Transverse colon (tissue), 4 donors: ENCODE results near the gene LMBR1L. TPM values are rescaled to one million over a fixed set of nuclear protein-coding genes. Genes with fewer than 3 reads are reported as not detected.

ENCODE experiments used
- DNase-seq: peaks from one replicate; pipeline ENCODE4 v3.0.0-alpha.2; 2019
- H3K27ac ChIP-seq, 4 donors: fragments of 200-600 bp; sonication (generic); 2 replicates each; pipeline ENCODE4 v1.5.1; 2016 to 2018; ENCODE audit warnings: inconsistent platforms in 4 of 4
- H3K27me3 ChIP-seq: fragments of 200-600 bp; sonication (generic); 2 replicates; pipeline ENCODE4 v1.5.1; 2017; ENCODE audit warnings: inconsistent platforms
- H3K36me3 ChIP-seq, 4 donors: fragments of 200-600 bp; sonication (generic); 2 replicates each; pipeline ENCODE4 v1.5.1; 2017 to 2019; ENCODE audit warnings: inconsistent platforms in 4 of 4
- H3K4me1 ChIP-seq, 4 donors: fragments of 200-600 bp; sonication (generic); 2 replicates each; pipeline ENCODE4 v1.5.1; 2017 to 2020; ENCODE audit warnings: inconsistent platforms in 4 of 4
- H3K4me3 ChIP-seq, 4 donors: fragments of 200-600 bp; sonication (generic); 1 replicate in 1 of 4; 2 replicates in 3 of 4; pipeline versions ENCODE4 v1.5.1 to v1.6.1; 2017 to 2019; ENCODE audit warnings: inconsistent platforms in 4 of 4
- H3K9me3 ChIP-seq, 2 donors: fragments of 200-600 bp; sonication (generic); 2 replicates each; pipeline ENCODE4 v1.5.1; 2017 to 2019; ENCODE audit warnings: inconsistent platforms in 2 of 2
- EP300 ChIP-seq: sonication (generic); formaldehyde crosslinking; IDR thresholded peaks from one replicate; pipeline ENCODE4 v1.6.1; 2017; ENCODE audit warnings: antibody characterized with exemption, low read depth
- POLR2A ChIP-seq: fragments of 450-650 bp; IDR thresholded peaks from one replicate; pipeline ENCODE4 v1.6.1; 2016; ENCODE audit warnings: antibody characterized with exemption, mild to moderate bottlenecking, moderate library complexity
- POLR2AphosphoS5 ChIP-seq, 3 donors: sonication (generic); formaldehyde crosslinking; IDR thresholded peaks; one replicate each; pipeline ENCODE4 v1.6.1; 2016; ENCODE audit warnings: antibody characterized with exemption in 3 of 3
- WGBS, 2 donors: methylation state at CpG; one replicate each; pipeline ENCODE4 v1.1.5; 2018; ENCODE audit warnings: low coverage in 1 of 2; 5-methylcytosine and 5-hydroxymethylcytosine counted together
- in situ Hi-C, 4 donors: fragments of 200-750 bp; cut with MboI; loops; one replicate each; pipeline versions ENCODE4 v1.15.0 to v1.15.1; 2017; ENCODE audit warnings: low sequenced_read_pairs in 3 of 4, low pct_ligation_motif_present in 1 of 4, low pct_unique_long_range_greater_than_20kb in 1 of 4
- intact Hi-C: fragments of 100-400 bp; cut with DNase I; formaldehyde crosslinking; loops from one replicate; pipeline ENCODE4 v1.15.1; 2023; ENCODE audit warnings: low total_unique reads
- total RNA-seq, 4 donors: library from RNA; depleted of rRNA; stranded (reverse); fragments of >200 nt; gene quantifications; one replicate each; pipeline ENCODE4 v1.1.0, GENCODE V29; 2016
- TF ChIP-seq, protein P1 (sequence below), 5 experiments: fragments of 200-600 bp in 3 of 5; fragments of 450-650 bp in 2 of 5; sonication (generic) in 3 of 5; IDR thresholded peaks; 1 replicate in 2 of 5; 2 replicates in 3 of 5; pipeline ENCODE4 v1.5.1; 2016 to 2017; ENCODE audit warnings: antibody characterized with exemption in 5 of 5, inconsistent platforms in 3 of 5, mild to moderate bottlenecking in 2 of 5, moderate library complexity in 1 of 5

Gene LMBR1L
- total RNA-seq, 4 donors from 2014 or later = 72.6 to 125 (median 82.1) TPM

DNA sequence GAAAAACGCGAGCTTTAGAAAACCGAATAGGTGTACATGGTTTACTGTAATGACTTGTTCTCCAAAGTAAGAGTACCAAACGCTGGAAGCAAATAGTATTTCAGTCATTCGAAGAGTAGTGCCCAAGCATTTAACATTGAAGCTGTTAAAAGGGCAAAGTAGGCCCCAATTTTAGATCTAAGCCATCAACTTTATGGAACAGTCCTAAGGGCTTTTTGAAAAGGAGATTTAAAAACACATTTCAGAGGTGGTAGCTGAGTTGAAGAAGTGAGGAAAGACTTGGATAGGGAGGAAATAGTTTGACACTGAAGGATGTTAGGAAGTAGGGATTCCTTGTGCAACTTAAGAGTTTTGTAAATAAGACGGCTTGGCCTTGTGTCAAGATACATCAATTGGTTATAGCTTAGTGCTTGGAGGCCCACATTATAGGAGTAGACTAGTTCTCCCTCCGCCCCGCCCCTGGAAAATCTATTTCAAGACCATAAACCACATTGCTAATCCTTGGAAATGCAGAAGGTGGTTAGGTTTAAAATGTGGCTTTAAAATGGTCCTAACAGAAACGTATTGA lies 21.3 kb upstream of the LMBR1L start:
- in situ Hi-C loops (no loop called here), intact Hi-C loops (loop anchor here (1.0 to 5.0 kb wide), 2 partner anchors 55 to 102 kb away; partner anchors contain the start of gene TUBA1A)
- H3K27ac ChIP-seq = peak overlapping the region; percentile 98 to 100 (median 100)
- WGBS, 2 donors = 3 to 7% methylated on average over 7 to 9 of the region's 9 CpGs
- peak; percentile 26 for DNase-seq
- TF ChIP-seq POLR2A (no peak), EP300 (no peak), POLR2AphosphoS5 (IDR thresholded peaks at IDR 0.05) (no peak)
- TF ChIP-seq, protein P1, sequence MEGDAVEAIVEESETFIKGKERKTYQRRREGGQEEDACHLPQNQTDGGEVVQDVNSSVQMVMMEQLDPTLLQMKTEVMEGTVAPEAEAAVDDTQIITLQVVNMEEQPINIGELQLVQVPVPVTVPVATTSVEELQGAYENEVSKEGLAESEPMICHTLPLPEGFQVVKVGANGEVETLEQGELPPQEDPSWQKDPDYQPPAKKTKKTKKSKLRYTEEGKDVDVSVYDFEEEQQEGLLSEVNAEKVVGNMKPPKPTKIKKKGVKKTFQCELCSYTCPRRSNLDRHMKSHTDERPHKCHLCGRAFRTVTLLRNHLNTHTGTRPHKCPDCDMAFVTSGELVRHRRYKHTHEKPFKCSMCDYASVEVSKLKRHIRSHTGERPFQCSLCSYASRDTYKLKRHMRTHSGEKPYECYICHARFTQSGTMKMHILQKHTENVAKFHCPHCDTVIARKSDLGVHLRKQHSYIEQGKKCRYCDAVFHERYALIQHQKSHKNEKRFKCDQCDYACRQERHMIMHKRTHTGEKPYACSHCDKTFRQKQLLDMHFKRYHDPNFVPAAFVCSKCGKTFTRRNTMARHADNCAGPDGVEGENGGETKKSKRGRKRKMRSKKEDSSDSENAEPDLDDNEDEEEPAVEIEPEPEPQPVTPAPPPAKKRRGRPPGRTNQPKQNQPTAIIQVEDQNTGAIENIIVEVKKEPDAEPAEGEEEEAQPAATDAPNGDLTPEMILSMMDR (IDR thresholded peaks at IDR 0.05) = no peak
- peaks cover 0 to 18% (median 5%) of the 10 kb centered on the region in 4 donors for H3K36me3 ChIP-seq
- peak overlapping the region; percentile 28 to 94 (median 87) for H3K4me3 ChIP-seq
- H3K4me1 ChIP-seq = peaks cover 11 to 33% (median 19%) of the 10 kb centered on the region in 4 donors
- no peaks in the 10 kb centered on the region for H3K27me3 ChIP-seq
- no peaks in the 10 kb centered on the region for H3K9me3 ChIP-seq

DNA sequence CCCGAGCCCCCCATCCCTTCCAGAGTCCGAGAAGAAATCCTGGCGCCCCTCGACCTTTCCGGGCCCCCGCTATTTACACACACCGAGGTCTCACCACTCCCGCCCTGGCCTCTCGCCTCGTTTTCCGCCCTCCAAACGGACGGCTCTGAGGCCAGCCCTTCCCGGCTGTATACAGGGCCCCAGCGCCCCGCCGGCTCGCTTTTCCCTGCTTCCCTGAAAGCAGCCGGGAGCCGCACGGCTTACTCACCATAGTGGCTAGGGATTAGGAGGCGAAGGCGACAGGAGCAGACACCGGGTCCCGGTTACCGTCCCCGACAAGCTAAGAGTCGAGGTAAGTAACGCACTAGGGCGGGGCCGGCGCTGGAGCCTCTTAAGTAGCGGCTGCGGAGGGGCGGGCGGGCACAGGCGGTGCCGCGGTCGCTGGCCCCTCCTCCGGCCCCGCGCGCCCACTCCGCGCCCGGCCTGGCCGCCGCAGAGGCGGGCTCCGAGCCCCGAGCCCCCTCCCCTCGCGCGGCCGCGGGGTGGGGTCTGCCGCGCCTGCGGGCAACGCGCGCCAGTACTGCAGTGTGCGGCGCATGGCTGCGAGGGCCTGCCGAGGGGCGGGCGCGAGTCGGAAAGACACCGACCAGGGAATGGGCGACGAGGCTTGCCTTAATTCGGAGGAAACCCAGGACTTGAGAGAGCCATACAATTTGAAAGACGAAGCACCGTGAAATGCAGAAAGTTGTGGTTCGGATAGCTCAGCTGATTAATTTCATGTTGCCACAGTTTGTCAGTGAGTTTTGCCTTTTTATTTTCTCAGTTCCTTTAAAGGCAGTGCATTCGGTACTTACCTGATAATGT lies 20.6 kb upstream of the LMBR1L start, which contains the start of gene TUBA1B:
TSS of gene TUBA1B (minus strand) at position 345 of the 843 bp plus-strand sequence. CDS start at position 250, 95 bp downstream.
- TF ChIP-seq, protein P1 (IDR thresholded peaks at IDR 0.05) = peak in 1 of 5 experiments; percentile 16
- TF ChIP-seq EP300 (no peak), POLR2AphosphoS5 (IDR thresholded peaks at IDR 0.05) (peak; percentile 97 to 99 (median 97)), POLR2A (peak; percentile 97)
- 0% methylated on average over 2 to 60 of the region's 79 CpGs for whole genome bisulfite sequencing, 2 donors
- intact Hi-C loops = loop anchor here (1.0 to 5.0 kb wide), 2 partner anchors 56 to 103 kb away; partner anchors contain the start of gene TUBA1A
- H3K4me1 ChIP-seq = peaks cover 11 to 33% (median 19%) of the 10 kb centered on the region in 4 donors
- H3K4me3 ChIP-seq = peak within 1 kb of the TSS; percentile 79 to 94 (median 87)
- in situ Hi-C loops = no loop called here
- peak within 1 kb of the TSS; percentile 98 to 100 (median 100) for H3K27ac ChIP-seq
- peak; percentile 94 for DNase-seq
- H3K9me3 ChIP-seq = no peaks in the 10 kb centered on the region
- H3K27me3 ChIP-seq = no peaks in the 10 kb centered on the region
- peaks cover 0 to 18% (median 5%) of the 10 kb centered on the region in 4 donors for H3K36me3 ChIP-seq

DNA sequence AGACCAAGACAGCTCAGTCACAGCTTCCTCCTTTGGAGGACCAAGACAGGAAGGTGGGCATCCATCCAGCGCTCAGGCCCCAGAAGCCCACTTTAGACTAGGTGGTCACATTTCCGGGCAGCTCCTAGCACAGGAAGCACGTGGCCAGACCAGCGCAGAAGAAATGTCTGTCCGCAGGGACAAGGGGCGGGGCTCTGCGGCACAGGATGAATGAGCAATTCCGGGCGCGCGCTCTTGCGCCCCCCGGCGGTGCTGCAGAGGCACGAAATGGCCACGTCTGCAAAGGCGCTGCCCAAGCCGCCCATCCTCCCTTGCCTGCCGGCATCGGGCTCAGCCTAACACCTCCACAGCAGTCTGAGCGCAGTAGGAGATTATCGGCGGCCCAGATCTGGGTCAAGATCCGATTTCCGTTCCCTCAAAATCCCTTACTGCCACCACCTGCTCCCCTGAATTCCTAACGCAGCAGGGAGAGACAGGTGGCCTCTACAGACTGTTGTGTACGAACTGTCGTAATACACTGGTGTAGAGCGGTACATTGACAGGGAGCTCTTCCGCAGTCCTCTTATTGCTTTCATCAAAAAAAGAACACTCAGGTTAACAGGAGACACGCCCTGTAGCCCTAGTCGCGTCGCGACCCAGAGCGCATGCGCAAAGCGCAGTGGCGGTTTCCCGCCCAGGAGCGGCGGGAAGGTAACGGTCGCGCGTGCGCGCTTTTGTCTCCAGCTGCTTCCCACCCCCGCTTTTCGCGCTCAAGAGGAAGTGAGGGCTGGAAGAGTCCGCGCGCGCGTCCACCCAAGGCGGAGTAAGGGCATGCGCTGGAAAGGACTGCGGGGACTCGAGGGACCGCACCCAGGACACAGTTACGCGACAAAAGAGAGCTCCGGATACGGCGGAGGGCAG lies 19.8 kb upstream of the LMBR1L start:
- peak; percentile 96 for DNase-seq
- no peak for TF ChIP-seq EP300
- TF ChIP-seq, protein P1 (IDR thresholded peaks at IDR 0.05) = peak; percentile 81 to 96 (median 93)
- peak in 2 of 3 donors; percentile 73 to 90 for TF ChIP-seq POLR2AphosphoS5 (IDR thresholded peaks at IDR 0.05)
- TF ChIP-seq POLR2A = peak; percentile 87
- H3K4me1 ChIP-seq = peaks cover 11 to 33% (median 19%) of the 10 kb centered on the region in 4 donors
- intact Hi-C loops = loop anchor here (1.0 to 5.0 kb wide), 2 partner anchors 57 to 104 kb away; partner anchors contain the start of gene TUBA1A
- H3K9me3 ChIP-seq = no peaks in the 10 kb centered on the region
- no peaks in the 10 kb centered on the region for H3K27me3 ChIP-seq
- in situ Hi-C loops = no loop called here
- H3K27ac ChIP-seq = peak overlapping the region; percentile 98 to 100 (median 100)
- peaks cover 0 to 18% (median 5%) of the 10 kb centered on the region in 4 donors for H3K36me3 ChIP-seq
- peak overlapping the region; percentile 79 to 94 (median 87) for H3K4me3 ChIP-seq
- 0 to 1% methylated on average over 3 to 50 of the region's 66 CpGs for WGBS, 2 donors
